H4 (cell line): ENCODE results near the gene PRPF19. TPM values are rescaled to one million over a fixed set of nuclear protein-coding genes. Genes with fewer than 3 reads are reported as not detected.

Experiments used
- DNase-seq: peaks from one replicate; pipeline ENCODE4 v3.0.0-alpha.2; 2015; ENCODE audit warnings: low spot score
- total RNA-seq: library from RNA; depleted of rRNA; stranded (reverse); fragments of >200 nt; shearing (Covaris generic); gene quantifications from 2 replicates; pipeline ENCODE4 v1.2.3, GENCODE V29; 2014

The PRPF19 gene
- total RNA-seq, 1 experiment from 2014 or later, result 106 TPM

GRCh38 chr11:60873533-60873932 lies 32.9 kb downstream of the PRPF19 start:
- no peak for DNase-seq

- DNase-seq, result peak; percentile 77
These were observed 33.3 kb downstream of the PRPF19 start for GRCh38 chr11:60872961-60873524.

GRCh38 chr11:60872124-60872960 lies 34.0 kb downstream of the PRPF19 start:
- peak; percentile 34 for DNase-seq

GRCh38 chr11:60871378-60872061 lies 34.9 kb downstream of the PRPF19 start:
- peak; percentile 19 for DNase-seq

- no peak for DNase-seq
These were observed 35.5 kb downstream of the PRPF19 start for GRCh38 chr11:60870733-60871377.

GRCh38 chr11:60870276-60870675 lies 36.1 kb downstream of the PRPF19 start:
- no peak for DNase-seq

GRCh38 chr11:60869451-60869825 lies 36.9 kb downstream of the PRPF19 start:
- no peak for DNase-seq

GRCh38 chr11:60868682-60869450 lies 37.5 kb downstream of the PRPF19 start:
- DNase-seq, result no peak

- DNase-seq, result no peak
These were observed 38.3 kb downstream of the PRPF19 start for GRCh38 chr11:60867871-60868681.

GRCh38 chr11:60866911-60867870 lies 39.2 kb downstream of the PRPF19 start, which contains the start of gene ZP1:
TSS of gene ZP1 (plus strand) at chr11:60867542. CDS start at chr11:60867562, 20 bp downstream.
- no peak for DNase-seq

GRCh38 chr11:60864856-60865513 lies 41.4 kb downstream of the PRPF19 start:
- DNase-seq, result no peak

GRCh38 chr11:60863550-60864521 lies 42.5 kb downstream of the PRPF19 start:
- DNase-seq, result no peak

GRCh38 chr11:60862171-60862570 lies 44.2 kb downstream of the PRPF19 start:
- DNase-seq, result no peak

- no peak for DNase-seq
These were observed 45.4 kb downstream of the PRPF19 start for GRCh38 chr11:60860943-60861342.

- DNase-seq, result no peak
These were observed 46.7 kb downstream of the PRPF19 start for GRCh38 chr11:60859616-60860250.

- no peak for DNase-seq
These were observed 47.5 kb downstream of the PRPF19 start for GRCh38 chr11:60858731-60859464.
